Measurements from ENCODE around the gene SMYD3. TPM values are rescaled to one million over a fixed set of nuclear protein-coding genes. Genes with fewer than 3 reads are reported as not detected.

The SMYD3 gene
- total RNA-seq, 1 experiment from 2014 or later: 35.1 TPM

DNA sequence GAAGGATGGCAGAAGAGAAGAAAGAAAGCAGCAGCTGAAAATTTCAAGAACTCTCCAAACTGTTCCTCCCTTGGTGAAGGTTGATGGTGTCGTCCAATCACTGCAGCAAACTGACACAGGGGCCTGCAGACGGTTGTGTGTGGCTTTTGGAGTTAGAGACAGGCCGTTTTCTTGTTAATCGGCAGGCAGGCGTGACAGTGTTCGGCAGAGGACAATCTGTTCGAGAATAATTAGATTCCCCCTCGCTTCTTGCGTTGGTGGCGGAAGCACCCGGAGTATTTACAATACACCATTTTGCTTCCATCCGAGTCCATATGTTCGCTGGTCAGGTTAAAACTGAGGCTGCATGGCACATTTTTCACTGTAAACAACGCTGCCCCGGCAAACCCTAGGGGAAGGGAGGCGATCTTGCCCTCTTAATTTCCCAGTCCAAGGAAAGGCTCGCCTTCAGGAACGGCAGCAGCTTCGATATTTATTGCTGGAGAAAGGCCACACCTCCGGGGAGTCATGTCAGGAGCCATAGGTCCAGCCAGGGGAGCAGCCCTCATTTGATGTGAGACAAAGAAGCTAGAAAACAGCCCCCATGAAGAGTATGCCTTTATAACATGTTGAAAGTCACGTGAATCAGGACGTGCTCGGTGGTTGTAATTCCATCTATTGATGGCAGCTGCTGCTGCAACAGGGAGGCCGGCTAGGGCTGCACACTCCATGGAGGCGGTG lies 360.1 kb downstream of the SMYD3 start:
- H3K4me1 Mint-ChIP-seq (ENCODE audit: low read depth, unreplicated experiment): peaks cover 11% of the 10 kb centered on the region
- TF ChIP-seq, protein P1, sequence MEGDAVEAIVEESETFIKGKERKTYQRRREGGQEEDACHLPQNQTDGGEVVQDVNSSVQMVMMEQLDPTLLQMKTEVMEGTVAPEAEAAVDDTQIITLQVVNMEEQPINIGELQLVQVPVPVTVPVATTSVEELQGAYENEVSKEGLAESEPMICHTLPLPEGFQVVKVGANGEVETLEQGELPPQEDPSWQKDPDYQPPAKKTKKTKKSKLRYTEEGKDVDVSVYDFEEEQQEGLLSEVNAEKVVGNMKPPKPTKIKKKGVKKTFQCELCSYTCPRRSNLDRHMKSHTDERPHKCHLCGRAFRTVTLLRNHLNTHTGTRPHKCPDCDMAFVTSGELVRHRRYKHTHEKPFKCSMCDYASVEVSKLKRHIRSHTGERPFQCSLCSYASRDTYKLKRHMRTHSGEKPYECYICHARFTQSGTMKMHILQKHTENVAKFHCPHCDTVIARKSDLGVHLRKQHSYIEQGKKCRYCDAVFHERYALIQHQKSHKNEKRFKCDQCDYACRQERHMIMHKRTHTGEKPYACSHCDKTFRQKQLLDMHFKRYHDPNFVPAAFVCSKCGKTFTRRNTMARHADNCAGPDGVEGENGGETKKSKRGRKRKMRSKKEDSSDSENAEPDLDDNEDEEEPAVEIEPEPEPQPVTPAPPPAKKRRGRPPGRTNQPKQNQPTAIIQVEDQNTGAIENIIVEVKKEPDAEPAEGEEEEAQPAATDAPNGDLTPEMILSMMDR (IDR thresholded peaks at IDR 0.05; ENCODE audit: unreplicated experiment): no peak
- intact Hi-C loops (cut with micrococcal nuclease; ENCODE audit: unreplicated experiment): no loop called here
- no TSS peak for BruUV-seq (replicated peaks)
- CTCF ChIA-PET: no interaction called here
- H3K27me3 Mint-ChIP-seq (ENCODE audit: unreplicated experiment): no peaks in the 10 kb centered on the region
- no peaks in the 10 kb centered on the region for H3K9me3 Mint-ChIP-seq (ENCODE audit: low read depth, unreplicated experiment)
- H3K36me3 Mint-ChIP-seq (ENCODE audit: insufficient read depth, unreplicated experiment): peaks cover 2% of the 10 kb centered on the region
- H3K27ac Mint-ChIP-seq (ENCODE audit: unreplicated experiment): no peak overlapping the region
- H3K4me3 Mint-ChIP-seq (ENCODE audit: low read depth, unreplicated experiment): no peak overlapping the region
- DNase-seq: no peak

DNA sequence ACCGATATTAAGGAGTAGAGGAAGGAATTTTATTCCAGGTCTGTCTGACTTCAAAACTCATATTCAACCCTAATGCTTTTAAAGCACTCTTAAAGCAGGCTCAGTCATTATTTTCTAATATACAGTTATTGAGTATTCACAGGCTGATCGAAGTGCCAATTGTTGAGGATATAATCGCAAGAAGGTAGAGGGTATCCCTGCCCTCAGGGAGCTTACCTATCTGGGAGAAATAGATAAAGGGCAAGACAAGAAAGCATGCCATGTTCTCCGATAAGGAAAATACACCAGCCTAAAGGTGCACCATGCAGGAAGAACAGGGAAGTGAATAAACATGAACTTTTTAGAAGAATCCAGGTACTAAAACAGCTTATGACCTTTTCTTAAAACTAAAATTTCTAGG lies 361.2 kb downstream of the SMYD3 start:
- DNase-seq: no peak
- Mint-ChIP-seq H3K4me1 (ENCODE audit: low read depth, unreplicated experiment) (peaks cover 22% of the 10 kb centered on the region), H3K4me3 (ENCODE audit: low read depth, unreplicated experiment) (no peak overlapping the region), H3K27me3 (ENCODE audit: unreplicated experiment) (no peaks in the 10 kb centered on the region), H3K9me3 (ENCODE audit: low read depth, unreplicated experiment) (no peaks in the 10 kb centered on the region), H3K36me3 (ENCODE audit: insufficient read depth, unreplicated experiment) (no peaks in the 10 kb centered on the region), H3K27ac (ENCODE audit: unreplicated experiment) (no peak overlapping the region)
- TF ChIP-seq, protein P1 (IDR thresholded peaks at IDR 0.05; ENCODE audit: unreplicated experiment): no peak
- CTCF ChIA-PET: interaction anchor here (0.6 to 1.2 kb wide), 2 partner anchors 10 to 11 kb away, joined by 3 read pairs; no protein-coding TSS in a partner anchor
- no TSS peak for BruUV-seq (replicated peaks)
- intact Hi-C loops (cut with micrococcal nuclease; ENCODE audit: unreplicated experiment): no loop called here

DNA sequence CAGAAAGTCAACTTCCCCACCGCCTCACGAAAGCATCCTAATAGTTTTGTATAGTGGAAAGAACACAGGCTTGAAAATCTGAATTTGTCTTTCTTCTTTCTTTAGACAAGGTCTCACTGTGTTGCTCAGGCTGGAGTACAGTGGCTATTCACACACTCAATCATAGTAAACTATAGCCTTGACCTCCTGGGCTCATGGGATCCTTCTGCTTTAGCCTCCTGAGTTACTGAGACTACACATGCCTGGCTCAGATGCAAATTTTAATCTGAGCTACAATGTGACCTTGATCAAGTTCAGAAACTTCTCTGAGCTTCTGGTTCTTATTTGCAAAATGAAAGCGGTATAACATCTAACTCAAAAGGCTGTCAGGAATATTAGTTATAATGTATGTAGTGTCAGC lies 362.1 kb downstream of the SMYD3 start:
- intact Hi-C loops (cut with micrococcal nuclease; ENCODE audit: unreplicated experiment): no loop called here
- Mint-ChIP-seq H3K9me3 (ENCODE audit: low read depth, unreplicated experiment) (no peaks in the 10 kb centered on the region), H3K27me3 (ENCODE audit: unreplicated experiment) (no peaks in the 10 kb centered on the region), H3K36me3 (ENCODE audit: insufficient read depth, unreplicated experiment) (no peaks in the 10 kb centered on the region), H3K4me1 (ENCODE audit: low read depth, unreplicated experiment) (peaks cover 32% of the 10 kb centered on the region), H3K4me3 (ENCODE audit: low read depth, unreplicated experiment) (no peak overlapping the region), H3K27ac (ENCODE audit: unreplicated experiment) (no peak overlapping the region)
- TF ChIP-seq, protein P1 (IDR thresholded peaks at IDR 0.05; ENCODE audit: unreplicated experiment): no peak
- DNase-seq: no peak
- BruUV-seq (replicated peaks): no TSS peak
- CTCF ChIA-PET: interaction anchor here (0.6 to 1.2 kb wide), 2 partner anchors 11 to 12 kb away, joined by 3 to 4 read pairs; no protein-coding TSS in a partner anchor

DNA sequence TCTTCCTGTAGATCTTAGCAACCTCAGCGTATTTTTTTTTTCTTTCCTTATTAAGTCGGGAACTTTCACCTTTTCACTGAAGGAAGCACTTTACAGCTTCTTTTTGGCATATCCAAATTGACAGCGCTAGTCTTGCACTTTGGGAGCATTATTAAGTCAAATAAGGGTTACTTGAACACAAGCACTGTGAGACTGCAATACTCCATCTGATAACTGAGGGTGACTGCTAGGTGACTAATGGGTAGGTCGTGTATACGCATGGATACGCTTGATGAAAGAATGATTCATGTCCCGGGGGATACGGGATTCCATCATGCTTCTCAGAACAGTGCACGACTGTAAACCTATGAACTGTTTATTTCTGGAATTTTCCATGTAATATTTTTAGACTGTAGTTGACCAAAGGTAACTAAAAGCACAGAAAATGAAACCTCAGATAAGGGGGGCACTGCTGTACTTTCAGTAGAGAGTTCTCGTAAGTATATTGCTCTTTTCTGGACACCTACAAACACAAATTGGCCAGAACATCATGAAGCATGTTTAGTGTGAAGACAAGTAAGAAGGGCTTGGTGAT lies 364.7 kb downstream of the SMYD3 start:
- TF ChIP-seq, protein P1 (IDR thresholded peaks at IDR 0.05; ENCODE audit: unreplicated experiment): no peak
- H3K4me1 Mint-ChIP-seq (ENCODE audit: low read depth, unreplicated experiment): peaks cover 47% of the 10 kb centered on the region
- H3K4me3 Mint-ChIP-seq (ENCODE audit: low read depth, unreplicated experiment): no peak overlapping the region
- H3K27ac Mint-ChIP-seq (ENCODE audit: unreplicated experiment): peak overlapping the region; percentile 54
- intact Hi-C loops (cut with micrococcal nuclease; ENCODE audit: unreplicated experiment): no loop called here
- H3K36me3 Mint-ChIP-seq (ENCODE audit: insufficient read depth, unreplicated experiment): no peaks in the 10 kb centered on the region
- H3K9me3 Mint-ChIP-seq (ENCODE audit: low read depth, unreplicated experiment): no peaks in the 10 kb centered on the region
- H3K27me3 Mint-ChIP-seq (ENCODE audit: unreplicated experiment): no peaks in the 10 kb centered on the region
- CTCF ChIA-PET: interaction anchor here (0.7 to 0.8 kb wide), 2 partner anchors 15 to 148 kb away, joined by 4 read pairs; no protein-coding TSS in a partner anchor
- DNase-seq: peak; percentile 25
- BruUV-seq (replicated peaks): no TSS peak
